ENCODE results near the gene BIRC3.

Gene BIRC3

GRCh38 chr11:102378818-102379217 lies 61.5 kb downstream of the BIRC3 start:
- no peak for DNase-seq

- DNase-seq, result no peak
Measured at GRCh38 chr11:102382384-102382783, 65.1 kb downstream of the BIRC3 start.

GRCh38 chr11:102383839-102384238 lies 66.6 kb downstream of the BIRC3 start:
- no peak for DNase-seq

GRCh38 chr11:102384419-102385079 lies 67.3 kb downstream of the BIRC3 start:
- DNase-seq, result no peak

GRCh38 chr11:102385085-102386007 lies 68.1 kb downstream of the BIRC3 start:
- no peak for DNase-seq

- no peak for DNase-seq
Measured at GRCh38 chr11:102386136-102386734, 69.0 kb downstream of the BIRC3 start.

- DNase-seq, result no peak
Measured at GRCh38 chr11:102387043-102387781, 69.9 kb downstream of the BIRC3 start.

All from inflammatory macrophage treated with lipopolysaccharide for 4 hours (primary cell).